Medulla oblongata (tissue), 1 donor: ENCODE measurements around the gene FHIT.
A peak's percentile ranks its signal among the peaks of the same experiment; 100 is the strongest.

Experiments used
- DNase-seq: peaks from one replicate; pipeline ENCODE4 v3.0.0-alpha.2; 2015; ENCODE audit errors: extremely low spot score

Gene FHIT

GRCh38 chr3:60764870-60765269 lies 486.4 kb downstream of the FHIT start:
- no peak for DNase-seq

GRCh38 chr3:60760145-60760544 lies 491.1 kb downstream of the FHIT start:
- no peak for DNase-seq

GRCh38 chr3:60759439-60759838 lies 491.8 kb downstream of the FHIT start:
- no peak for DNase-seq

- DNase-seq: no peak
Observed at GRCh38 chr3:60758831-60759230, 492.4 kb downstream of the FHIT start.

GRCh38 chr3:60758171-60758570 lies 493.1 kb downstream of the FHIT start:
- DNase-seq: no peak

- DNase-seq: no peak
Observed at GRCh38 chr3:60757724-60758123, 493.5 kb downstream of the FHIT start.

- DNase-seq: peak; percentile 44
Observed at GRCh38 chr3:60756241-60757030, 494.8 kb downstream of the FHIT start.

GRCh38 chr3:60755094-60755493 lies 496.2 kb downstream of the FHIT start:
- DNase-seq: no peak

- no peak for DNase-seq
Observed at GRCh38 chr3:60754617-60755016, 496.6 kb downstream of the FHIT start.

- DNase-seq: no peak
Observed at GRCh38 chr3:60752809-60753208, 498.4 kb downstream of the FHIT start.

- no peak for DNase-seq
Observed at GRCh38 chr3:60746695-60747416, 504.4 kb downstream of the FHIT start.

- DNase-seq: no peak
Observed at GRCh38 chr3:60746043-60746638, 505.1 kb downstream of the FHIT start.

GRCh38 chr3:60743631-60744164 lies 507.6 kb downstream of the FHIT start:
- DNase-seq: peak; percentile 48

- DNase-seq: peak; percentile 9
Observed at GRCh38 chr3:60742606-60743145, 508.6 kb downstream of the FHIT start.

GRCh38 chr3:60737633-60738399 lies 513.4 kb downstream of the FHIT start:
- no peak for DNase-seq

GRCh38 chr3:60730371-60730770 lies 520.9 kb downstream of the FHIT start:
- DNase-seq: no peak

- no peak for DNase-seq
Observed at GRCh38 chr3:60729056-60729455, 522.2 kb downstream of the FHIT start.

GRCh38 chr3:60728006-60728405 lies 523.2 kb downstream of the FHIT start:
- DNase-seq: no peak

GRCh38 chr3:60720736-60721135 lies 530.5 kb downstream of the FHIT start:
- no peak for DNase-seq

GRCh38 chr3:60716573-60716972 lies 534.7 kb downstream of the FHIT start:
- DNase-seq: no peak

GRCh38 chr3:60708191-60708975 lies 542.9 kb downstream of the FHIT start:
- DNase-seq: no peak
